IMR-90 (cell line): ENCODE data around the gene GOLGA8B. TPM values are rescaled to one million over a fixed set of nuclear protein-coding genes. Genes with fewer than 3 reads are reported as not detected.

Experiments used
- ATAC-seq: fragments of 200-7000 bp; cut with Tn5 transposase; 2 replicates; pipeline ENCODE4 v1.9.1; 2020; ENCODE audit warnings: low read depth, mild to moderate bottlenecking, moderate library complexity
- Bru-seq: library from RNA; stranded (reverse); fragments of 400-500 nt; gene quantifications from one replicate; lab custom pipeline; 2021; lab: Mats Ljungman, UMichigan
- BruChase-seq, 2 experiments: library from RNA; stranded (reverse); fragments of 400-500 nt; gene quantifications; one replicate each; lab custom pipeline; 2021; lab: Mats Ljungman, UMichigan
- BruUV-seq: library from RNA; stranded (reverse); fragments of 400-500 nt; replicated peaks from 2 replicates; lab custom pipeline; 2021; lab: Mats Ljungman, UMichigan
- CTCF ChIA-PET: fragments of 300-600 bp; formaldehyde crosslinking; extraction: SDS; loops from one replicate; lab custom pipeline; 2021; ENCODE audit warnings: antibody characterized with exemption; lab: Yijun Ruan, JAX
- POLR2A ChIA-PET: fragments of 300-600 bp; sonication (Branson Sonifier 250); formaldehyde crosslinking; loops from one replicate; lab custom pipeline; 2022; ENCODE audit warnings: antibody characterized with exemption; ENCODE audit not compliant: unreplicated experiment; lab: Charles Lee
- DNase-seq: peaks from one replicate; pipeline ENCODE4 v3.0.0; 2013
- H2AFZ ChIP-seq: replicated peaks from 2 replicates; pipeline ENCODE3; 2013; ENCODE audit warnings: low read length, mild to moderate bottlenecking; ENCODE audit not compliant: poor library complexity
- H2AK5ac ChIP-seq: 2 replicates; pipeline ENCODE4 v1.6.1; 2013; ENCODE audit warnings: low read depth, low read length, inconsistent platforms
- H2AK9ac ChIP-seq: replicated peaks from 2 replicates; pipeline ENCODE3; 2013; ENCODE audit warnings: mild to moderate bottlenecking, low read depth, low read length, moderate library complexity; ENCODE audit not compliant: poor library complexity
- H2BK120ac ChIP-seq: 2 replicates; pipeline ENCODE4 v1.6.1; 2013; ENCODE audit warnings: low read depth, low read length, inconsistent platforms
- H2BK15ac ChIP-seq: 3 replicates; pipeline ENCODE4 v1.6.1; 2013; ENCODE audit warnings: low read depth, low read length, inconsistent platforms
- H2BK20ac ChIP-seq: 2 replicates; pipeline ENCODE4 v1.6.1; 2013; ENCODE audit warnings: low read depth, mild to moderate bottlenecking, inconsistent platforms, low read length, moderate library complexity
- H2BK5ac ChIP-seq: 2 replicates; pipeline ENCODE4 v1.6.1; 2013; ENCODE audit warnings: mild to moderate bottlenecking, low read depth, low read length, inconsistent platforms; ENCODE audit not compliant: poor library complexity, severe bottlenecking
- H3K14ac ChIP-seq: replicated peaks from 2 replicates; pipeline ENCODE4 v1.6.1; 2013; ENCODE audit warnings: low read depth, low read length, inconsistent platforms
- H3K18ac ChIP-seq: 2 replicates; pipeline ENCODE4 v1.6.1; 2013; ENCODE audit warnings: low read depth, low read length, control low read depth
- H3K23ac ChIP-seq: 2 replicates; pipeline ENCODE4 v1.6.1; 2013; ENCODE audit warnings: low read depth, low read length, inconsistent platforms
- H3K27ac ChIP-seq: 2 replicates; pipeline ENCODE4 v1.5.1; 2013; ENCODE audit warnings: mild to moderate bottlenecking, control low read depth, low read length; ENCODE audit not compliant: insufficient read depth
- H3K27me3 ChIP-seq: 2 replicates; pipeline ENCODE4 v1.6.1; 2013; ENCODE audit warnings: low read length; ENCODE audit not compliant: control insufficient read depth, insufficient read depth
- H3K36me3 ChIP-seq: 2 replicates; pipeline ENCODE4 v1.6.1; 2013; ENCODE audit warnings: low read length, mixed read lengths; ENCODE audit not compliant: control insufficient read depth, insufficient read depth
- H3K4ac ChIP-seq: 2 replicates; pipeline ENCODE4 v1.6.1; 2013; ENCODE audit warnings: low read depth, low read length, inconsistent platforms
- H3K4me1 ChIP-seq: 2 replicates; pipeline ENCODE4 v1.6.1; 2013; ENCODE audit warnings: low read length, mixed read lengths; ENCODE audit not compliant: control insufficient read depth, insufficient read depth
- H3K4me2 ChIP-seq: 2 replicates; pipeline ENCODE4 v1.6.1; 2013; ENCODE audit warnings: low read depth, mild to moderate bottlenecking, control low read depth, low read length, moderate library complexity
- H3K4me3 ChIP-seq: 2 replicates; pipeline ENCODE4 v1.5.1; 2013; ENCODE audit warnings: low read depth, mild to moderate bottlenecking, control low read depth, low read length, moderate library complexity; ENCODE audit not compliant: insufficient read depth
- H3K56ac ChIP-seq: 2 replicates; pipeline ENCODE4 v1.6.1; 2013; ENCODE audit warnings: low read length, inconsistent platforms; ENCODE audit not compliant: insufficient read depth; ENCODE audit errors: extremely low read depth
- H3K79me1 ChIP-seq, 2 experiments: 2 replicates each; pipeline ENCODE4 v1.6.1; 2013; ENCODE audit warnings: low read length in 2 of 2, inconsistent platforms in 1 of 2, low read depth in 1 of 2
- H3K9ac ChIP-seq: 2 replicates; pipeline ENCODE4 v1.6.1; 2013; ENCODE audit warnings: low read depth, low read length, control low read depth
- H3K9me1 ChIP-seq: 2 replicates; pipeline ENCODE4 v1.6.1; 2013; ENCODE audit warnings: low read length, inconsistent platforms; ENCODE audit not compliant: insufficient read depth
- H3K9me3 ChIP-seq: 2 replicates; pipeline ENCODE4 v1.6.1; 2013; ENCODE audit warnings: low read length; ENCODE audit not compliant: control insufficient read depth, insufficient read depth
- H4K20me1 ChIP-seq: 2 replicates; pipeline ENCODE4 v1.6.1; 2013; ENCODE audit warnings: low read length, inconsistent platforms; ENCODE audit not compliant: insufficient read depth
- H4K5ac ChIP-seq: 2 replicates; pipeline ENCODE4 v1.6.1; 2013; ENCODE audit warnings: mild to moderate bottlenecking, low read depth, low read length, control low read depth
- H4K8ac ChIP-seq, 2 experiments: 2 replicates each; pipeline ENCODE4 v1.6.1; 2013; ENCODE audit warnings: low read depth in 2 of 2, low read length in 2 of 2, control low read depth in 1 of 2, inconsistent platforms in 1 of 2
- H4K91ac ChIP-seq: 2 replicates; pipeline ENCODE4 v1.6.1; 2013; ENCODE audit warnings: low read depth, low read length, inconsistent platforms; ENCODE audit not compliant: insufficient read depth
- CEBPB ChIP-seq: IDR thresholded peaks from 2 replicates; pipeline ENCODE4 v1.6.1; 2012; ENCODE audit warnings: low read depth, low read length, improper control_type of control experiment
- MAZ ChIP-seq: IDR thresholded peaks from 2 replicates; pipeline ENCODE4 v1.6.1; 2012; ENCODE audit warnings: low read depth, mild to moderate bottlenecking, low read length, improper control_type of control experiment, moderate library complexity, borderline replicate concordance
- POLR2A ChIP-seq: IDR thresholded peaks from 2 replicates; pipeline ENCODE4 v1.6.1; 2012; ENCODE audit warnings: mild to moderate bottlenecking, low read depth, low read length
- RAD21 ChIP-seq: IDR thresholded peaks from 2 replicates; pipeline ENCODE4 v1.6.1; 2012; ENCODE audit warnings: low read length, improper control_type of control experiment
- WGBS, 2 experiments: methylation state at CpG; one replicate each; pipeline versions ENCODE4 v1.1.5 to v1.1.7; 2013; ENCODE audit warnings: missing lambda C conversion rate in 2 of 2; ENCODE audit not compliant: insufficient read length in 1 of 2; ENCODE audit errors: extremely low coverage in 2 of 2; 5-methylcytosine and 5-hydroxymethylcytosine counted together
- dilution Hi-C: fragments of 300-500 bp; cut with HindIII; formaldehyde crosslinking; loops from one replicate; pipeline ENCODE4 v1.14.3; 2018; ENCODE audit warnings: low sequenced_read_pairs; ENCODE audit not compliant: unreplicated experiment
- in situ Hi-C: fragments of 300-500 bp; cut with MboI; formaldehyde crosslinking; loops from 3 replicates; pipeline ENCODE4 v1.14.3; 2019; ENCODE audit warnings: low sequenced_read_pairs, inconsistent platforms, mixed read lengths
- intact Hi-C: fragments of 100-400 bp; cut with micrococcal nuclease; formaldehyde crosslinking; loops from 2 replicates; pipeline ENCODE4 v1.10.0; 2022
- long read RNA-seq: library from polyadenylated mRNA; unstranded; transcript quantifications from one replicate; pipeline ENCODE4 v2.0.0, GENCODE V29; 2021; ENCODE audit not compliant: unreplicated experiment
- polyA plus RNA-seq, 3 experiments: library from polyadenylated mRNA; depleted of rRNA; stranded (reverse); fragments of >200 nt; gene quantifications; 2 replicates each; pipeline ENCODE4 v1.2.3, GENCODE V29; 2012; ENCODE audit warnings: low replicate concordance in 1 of 3
- total RNA-seq: library from RNA; depleted of rRNA; stranded (reverse); fragments of >200 nt; gene quantifications from 2 replicates; pipeline ENCODE4 v1.2.3, GENCODE V29; 2012; rRNA removed
- TF ChIP-seq, protein P1 (sequence below): fragments of 150-350 bp; IDR thresholded peaks from 2 replicates; pipeline ENCODE4 v1.6.1; 2016; ENCODE audit warnings: low read depth, mild to moderate bottlenecking, low read length, moderate library complexity, borderline replicate concordance
- TF ChIP-seq, protein P2 (sequence below): fragments of 150-350 bp; IDR thresholded peaks from 2 replicates; pipeline ENCODE4 v1.6.1; 2017; ENCODE audit warnings: mild to moderate bottlenecking, antibody characterized with exemption, low read length, low read depth

The GOLGA8B gene, protein sequence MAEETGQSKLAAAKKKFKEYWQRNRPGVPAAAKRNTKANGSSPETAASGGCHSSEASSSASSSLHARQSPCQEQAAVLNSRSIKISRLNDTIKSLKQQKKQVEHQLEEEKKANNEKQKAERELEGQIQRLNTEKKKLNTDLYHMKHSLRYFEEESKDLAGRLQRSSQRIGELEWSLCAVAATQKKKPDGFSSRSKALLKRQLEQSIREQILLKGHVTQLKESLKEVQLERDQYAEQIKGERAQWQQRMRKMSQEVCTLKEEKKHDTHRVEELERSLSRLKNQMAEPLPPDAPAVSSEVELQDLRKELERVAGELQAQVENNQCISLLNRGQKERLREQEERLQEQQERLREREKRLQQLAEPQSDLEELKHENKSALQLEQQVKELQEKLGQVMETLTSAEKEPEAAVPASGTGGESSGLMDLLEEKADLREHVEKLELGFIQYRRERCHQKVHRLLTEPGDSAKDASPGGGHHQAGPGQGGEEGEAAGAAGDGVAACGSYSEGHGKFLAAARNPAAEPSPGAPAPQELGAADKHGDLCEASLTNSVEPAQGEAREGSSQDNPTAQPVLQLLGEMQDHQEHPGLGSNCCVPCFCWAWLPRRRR
- 6.4 and 7.7 TPM in 2 replicates for total RNA-seq
- polyA plus RNA-seq (2012; rRNA removed): 27.1 and 31.6 TPM in 2 replicates
- 2.9 and 3.4 TPM in 2 replicates for polyA plus RNA-seq (2012; cell fraction: cytosol; rRNA removed)
- 293 and 552 TPM in 2 replicates for polyA plus RNA-seq (2012; cell fraction: nucleus; rRNA removed; ENCODE audit: low replicate concordance)
- Bru-seq, nascent RNA: percentile 54 among the genes with signal in this experiment
- BruChase-seq, experiment 1, labeled RNA remaining after a 6-hour chase: percentile 68 among the genes with signal in this experiment
- BruChase-seq, experiment 2, labeled RNA remaining after a 2-hour chase: percentile 61 among the genes with signal in this experiment
- long read RNA-seq, partial matches to known transcripts: 18 of 26 reads
- long read RNA-seq, other reads (novel, unspliced or antisense): 8 of 26 reads

DNA sequence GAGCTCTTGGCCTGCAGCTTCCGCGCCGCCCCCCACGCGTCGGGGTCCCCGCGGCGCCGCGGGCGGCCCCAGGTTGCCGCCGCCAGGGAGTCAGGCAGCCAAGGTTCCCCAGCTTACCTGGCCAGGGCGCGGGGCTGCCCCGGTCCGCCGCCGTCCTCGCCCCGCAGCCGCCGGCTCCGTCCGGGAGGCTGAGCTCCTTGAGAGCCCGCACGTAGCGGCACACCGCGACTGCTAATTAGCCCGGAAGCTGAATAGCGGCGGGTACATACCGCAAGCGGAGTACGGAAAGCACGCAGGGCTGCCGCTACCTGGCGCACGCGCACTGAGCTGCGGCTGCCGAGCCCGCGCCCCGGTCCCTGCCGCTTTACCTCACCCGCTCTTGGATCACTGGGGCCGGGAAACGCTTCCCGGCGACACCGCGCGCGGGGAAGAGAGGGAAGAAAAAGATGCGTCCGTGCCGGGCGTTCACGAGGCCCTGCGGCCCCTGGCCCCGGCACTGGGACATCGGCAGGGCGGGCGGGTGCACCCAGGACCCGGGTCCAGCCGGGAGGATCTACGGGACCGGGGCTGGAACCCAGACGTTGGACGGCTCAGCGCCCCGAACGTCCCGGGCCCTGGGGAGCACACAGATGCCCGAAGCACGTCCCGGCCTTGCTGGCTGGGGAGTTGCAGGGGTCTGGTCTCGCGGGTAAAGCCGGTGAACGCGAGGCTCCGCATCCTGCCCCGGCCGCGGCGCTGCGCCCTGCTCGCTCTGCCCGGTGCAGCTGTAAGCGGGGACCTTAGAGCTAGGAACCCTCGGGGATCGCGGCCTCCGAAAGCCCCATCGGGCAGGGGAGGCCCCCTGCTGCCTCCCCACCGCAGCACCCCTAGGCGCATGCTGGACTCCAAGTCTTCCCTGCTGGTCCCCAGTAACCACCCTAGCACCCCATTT lies at the start of gene GOLGA8B:
Gene GOLGA8B, minus strand, starts transcription at position 253 of the 931 bp plus-strand sequence. CDS start 47,739 bp downstream, outside the sequence.
- Histone ChIP-seq H3K4me2 (peak within 1 kb of the TSS; percentile 95), H3K36me3 (no peaks in the 10 kb centered on the region), H3K56ac (no peak within 1 kb of the TSS), H4K8ac (peak within 1 kb of the TSS; percentile 66 to 78), H3K4ac (peak within 1 kb of the TSS; percentile 24), H2BK20ac (no peak within 1 kb of the TSS), H2BK120ac (no peak within 1 kb of the TSS), H3K27ac (peak within 1 kb of the TSS; percentile 57), H2BK15ac (no peak within 1 kb of the TSS), H3K27me3 (no peaks in the 10 kb centered on the region; the same call in 1 of the 2 replicates), H2AK5ac (peak within 1 kb of the TSS; percentile 9; the same call in 1 of the 2 replicates), H3K18ac (peak within 1 kb of the TSS; percentile 16; the same call in 1 of the 2 replicates), H4K91ac (peak within 1 kb of the TSS; percentile 31; the same call in 1 of the 2 replicates), H2BK5ac (no peak within 1 kb of the TSS), H3K79me1 (peaks cover 3 to 44% of the 10 kb centered on the region in 2 experiments), H2AFZ (peak within 1 kb of the TSS; percentile 91), H4K20me1 (0 out of 2 replicates have a peak, but pooled peaks cover 5% of the 10 kb centered on the region), H3K9me1 (no peaks in the 10 kb centered on the region), H4K5ac (peak within 1 kb of the TSS; percentile 70), H3K23ac (peak within 1 kb of the TSS; percentile 83), H3K9me3 (no peaks in the 10 kb centered on the region), H3K9ac (peak within 1 kb of the TSS; percentile 88), H3K14ac (peak within 1 kb of the TSS; percentile 77), H2AK9ac (peak within 1 kb of the TSS; percentile 94), H3K4me3 (peak within 1 kb of the TSS; percentile 93), H3K4me1 (peaks cover 9% of the 10 kb centered on the region; the same call in 1 of the 2 replicates)
- ATAC-seq (peak; percentile 57), DNase-seq (peak; percentile 41)
- TF ChIP-seq, protein P1, sequence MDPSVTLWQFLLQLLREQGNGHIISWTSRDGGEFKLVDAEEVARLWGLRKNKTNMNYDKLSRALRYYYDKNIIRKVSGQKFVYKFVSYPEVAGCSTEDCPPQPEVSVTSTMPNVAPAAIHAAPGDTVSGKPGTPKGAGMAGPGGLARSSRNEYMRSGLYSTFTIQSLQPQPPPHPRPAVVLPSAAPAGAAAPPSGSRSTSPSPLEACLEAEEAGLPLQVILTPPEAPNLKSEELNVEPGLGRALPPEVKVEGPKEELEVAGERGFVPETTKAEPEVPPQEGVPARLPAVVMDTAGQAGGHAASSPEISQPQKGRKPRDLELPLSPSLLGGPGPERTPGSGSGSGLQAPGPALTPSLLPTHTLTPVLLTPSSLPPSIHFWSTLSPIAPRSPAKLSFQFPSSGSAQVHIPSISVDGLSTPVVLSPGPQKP: no peak
- TF ChIP-seq CEBPB (no peak), MAZ (no peak), RAD21 (no peak), POLR2A (no peak)
- TF ChIP-seq, protein P2, sequence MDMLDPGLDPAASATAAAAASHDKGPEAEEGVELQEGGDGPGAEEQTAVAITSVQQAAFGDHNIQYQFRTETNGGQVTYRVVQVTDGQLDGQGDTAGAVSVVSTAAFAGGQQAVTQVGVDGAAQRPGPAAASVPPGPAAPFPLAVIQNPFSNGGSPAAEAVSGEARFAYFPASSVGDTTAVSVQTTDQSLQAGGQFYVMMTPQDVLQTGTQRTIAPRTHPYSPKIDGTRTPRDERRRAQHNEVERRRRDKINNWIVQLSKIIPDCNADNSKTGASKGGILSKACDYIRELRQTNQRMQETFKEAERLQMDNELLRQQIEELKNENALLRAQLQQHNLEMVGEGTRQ: no peak
- WGBS, 2 experiments: 2% methylated on average over 49 of the region's 101 CpGs; no CpG with 5 or more reads in 1 of the 2 experiments
- no TSS peak for BruUV-seq
- ChIA-PET POLR2A (no interaction called here), CTCF (no interaction called here)
- dilution Hi-C loops: no loop called here
- intact Hi-C loops: loop anchor here (5.0 kb wide), 1 partner anchor 226 kb away; no protein-coding TSS in a partner anchor
- in situ Hi-C loops: loop anchor here (5.0 to 25.0 kb wide), 3 partner anchors 236 to 471 kb away; partner anchors contain the start of genes EMC4, EMC7 and PGBD4
